ENCODE data around the gene UNKL. TPM values are rescaled to one million over a fixed set of nuclear protein-coding genes. Genes with fewer than 3 reads are reported as not detected.

The UNKL gene
- total and polyA plus RNA-seq, 2 donors (not counting 1 experiment from before 2014, with no cell fraction given), result 53.9 to 178 TPM

- H3K27ac ChIP-seq (ENCODE audit: low read length in 2 of 2), result no peak overlapping the region
- POLR2A ChIA-PET, result interaction anchor here (0.6 kb wide), 1 partner anchor 25 kb away, joined by 3 read pairs; no protein-coding TSS in a partner anchor
- ATAC-seq (ENCODE audit: low read depth), result no peak
- 97% methylated on average over 39 of the region's 39 CpGs for WGBS (ENCODE audit: insufficient coverage)
- CTCF ChIA-PET, result interaction anchor here (0.7 to 1.2 kb wide), 2 partner anchors 20 to 22 kb away, joined by 3 to 4 read pairs; no protein-coding TSS in a partner anchor
- no peaks in the 10 kb centered on the region for H3K27me3 ChIP-seq (replicated peaks in 1 of 4; ENCODE audit: control extremely low read depth in 1 of 4, control insufficient read depth in 3 of 4, insufficient read depth in 4 of 4, low read length in 3 of 4)
- H3K9ac ChIP-seq (ENCODE audit: low read length), result no peak overlapping the region
- H3K4me2 ChIP-seq (replicated peaks; ENCODE audit: low read depth, low read length, poor library complexity, severe bottlenecking), result no peak overlapping the region
- peaks cover 88% of the 10 kb centered on the region for H4K20me1 ChIP-seq (ENCODE audit: control insufficient read depth, insufficient read depth, low read length, poor library complexity, severe bottlenecking)
- intact Hi-C loops (cut with micrococcal nuclease), result no loop called here
- no peak overlapping the region for H2AFZ ChIP-seq (ENCODE audit: insufficient read depth, low read depth, low read length, poor library complexity, severe bottlenecking)
- no peaks in the 10 kb centered on the region for H3K9me3 ChIP-seq (ENCODE audit: control extremely low read depth in 1 of 3, control insufficient read depth in 2 of 3, insufficient read depth in 1 of 3, low read length in 2 of 3)
- TF ChIP-seq EZH2 (IDR thresholded peaks at IDR 0.05; ENCODE audit: borderline replicate concordance, insufficient read depth, low read depth, low read length, poor library complexity, severe bottlenecking), result no peak
- TF ChIP-seq, protein P1, sequence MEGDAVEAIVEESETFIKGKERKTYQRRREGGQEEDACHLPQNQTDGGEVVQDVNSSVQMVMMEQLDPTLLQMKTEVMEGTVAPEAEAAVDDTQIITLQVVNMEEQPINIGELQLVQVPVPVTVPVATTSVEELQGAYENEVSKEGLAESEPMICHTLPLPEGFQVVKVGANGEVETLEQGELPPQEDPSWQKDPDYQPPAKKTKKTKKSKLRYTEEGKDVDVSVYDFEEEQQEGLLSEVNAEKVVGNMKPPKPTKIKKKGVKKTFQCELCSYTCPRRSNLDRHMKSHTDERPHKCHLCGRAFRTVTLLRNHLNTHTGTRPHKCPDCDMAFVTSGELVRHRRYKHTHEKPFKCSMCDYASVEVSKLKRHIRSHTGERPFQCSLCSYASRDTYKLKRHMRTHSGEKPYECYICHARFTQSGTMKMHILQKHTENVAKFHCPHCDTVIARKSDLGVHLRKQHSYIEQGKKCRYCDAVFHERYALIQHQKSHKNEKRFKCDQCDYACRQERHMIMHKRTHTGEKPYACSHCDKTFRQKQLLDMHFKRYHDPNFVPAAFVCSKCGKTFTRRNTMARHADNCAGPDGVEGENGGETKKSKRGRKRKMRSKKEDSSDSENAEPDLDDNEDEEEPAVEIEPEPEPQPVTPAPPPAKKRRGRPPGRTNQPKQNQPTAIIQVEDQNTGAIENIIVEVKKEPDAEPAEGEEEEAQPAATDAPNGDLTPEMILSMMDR (IDR thresholded peaks at IDR 0.05), result no peak
- H3K4me3 Mint-ChIP-seq, result no peak overlapping the region
- no peak overlapping the region for H3K4me3 ChIP-seq (ENCODE audit: control extremely low read depth in 1 of 5, extremely low read depth in 1 of 5, insufficient read depth in 1 of 5, low read depth in 2 of 5, low read length in 4 of 5)
- peaks cover 0 to 54% of the 10 kb centered on the region in 2 experiments for H3K36me3 ChIP-seq (replicated peaks in 1 of 2; ENCODE audit: control extremely low read depth in 1 of 2, control insufficient read depth in 1 of 2, extremely low read depth in 1 of 2, insufficient read depth in 2 of 2, low read length in 1 of 2)
- no peaks in the 10 kb centered on the region for H3K27me3 Mint-ChIP-seq
- no peak for DNase-seq
- H3K4me1 ChIP-seq (ENCODE audit: control insufficient read depth in 2 of 2, insufficient read depth in 2 of 2, low read length in 2 of 2), result peaks cover under 1 to 2% of the 10 kb centered on the region in 2 donors
- no peak overlapping the region for H3K27ac Mint-ChIP-seq
- peaks cover 1% of the 10 kb centered on the region for H3K4me1 Mint-ChIP-seq
- peaks cover 60% of the 10 kb centered on the region for H3K79me2 ChIP-seq (ENCODE audit: control insufficient read depth, insufficient read depth, low read length)
- no peaks in the 10 kb centered on the region for H3K9me3 Mint-ChIP-seq (ENCODE audit: insufficient read depth)
Measured at GRCh38 chr16:1385232-1385631, 29.3 kb downstream of the UNKL start.

- no peak overlapping the region for H3K27ac ChIP-seq (ENCODE audit: low read length in 2 of 2)
- DNase-seq (no peak), ATAC-seq (ENCODE audit: low read depth) (no peak)
- intact Hi-C loops (cut with micrococcal nuclease), result no loop called here
- no peak overlapping the region for H3K4me2 ChIP-seq (replicated peaks; ENCODE audit: low read depth, low read length, poor library complexity, severe bottlenecking)
- H3K4me3 ChIP-seq (ENCODE audit: control extremely low read depth in 1 of 5, extremely low read depth in 1 of 5, insufficient read depth in 1 of 5, low read depth in 2 of 5, low read length in 4 of 5), result no peak overlapping the region
- no peak for TF ChIP-seq EZH2 (IDR thresholded peaks at IDR 0.05; ENCODE audit: borderline replicate concordance, insufficient read depth, low read depth, low read length, poor library complexity, severe bottlenecking)
- TF ChIP-seq, protein P1 (IDR thresholded peaks at IDR 0.05), result no peak
- H3K9ac ChIP-seq (ENCODE audit: low read length), result no peak overlapping the region
- H3K27me3 ChIP-seq (replicated peaks in 1 of 4; ENCODE audit: control extremely low read depth in 1 of 4, control insufficient read depth in 3 of 4, insufficient read depth in 4 of 4, low read length in 3 of 4), result no peaks in the 10 kb centered on the region
- ChIA-PET POLR2A (no interaction called here), CTCF (no interaction called here)
- H3K27ac Mint-ChIP-seq, result no peak overlapping the region
- H3K27me3 Mint-ChIP-seq, result no peaks in the 10 kb centered on the region
- no peaks in the 10 kb centered on the region for H3K9me3 ChIP-seq (ENCODE audit: control extremely low read depth in 1 of 3, control insufficient read depth in 2 of 3, insufficient read depth in 1 of 3, low read length in 2 of 3)
- H3K9me3 Mint-ChIP-seq (ENCODE audit: insufficient read depth), result no peaks in the 10 kb centered on the region
- H3K4me1 ChIP-seq (ENCODE audit: control insufficient read depth in 2 of 2, insufficient read depth in 2 of 2, low read length in 2 of 2), result peaks cover 10 to 14% of the 10 kb centered on the region in 2 donors
- no peak overlapping the region for H2AFZ ChIP-seq (ENCODE audit: insufficient read depth, low read depth, low read length, poor library complexity, severe bottlenecking)
- peaks cover 10% of the 10 kb centered on the region for H3K4me1 Mint-ChIP-seq
- peaks cover 63% of the 10 kb centered on the region for H3K79me2 ChIP-seq (ENCODE audit: control insufficient read depth, insufficient read depth, low read length)
- WGBS (ENCODE audit: insufficient coverage), result 90% methylated on average over 16 of the region's 18 CpGs
- H3K4me3 Mint-ChIP-seq, result no peak overlapping the region
- peaks cover 0 to 41% of the 10 kb centered on the region in 2 experiments for H3K36me3 ChIP-seq (replicated peaks in 1 of 2; ENCODE audit: control extremely low read depth in 1 of 2, control insufficient read depth in 1 of 2, extremely low read depth in 1 of 2, insufficient read depth in 2 of 2, low read length in 1 of 2)
- peaks cover 93% of the 10 kb centered on the region for H4K20me1 ChIP-seq (ENCODE audit: control insufficient read depth, insufficient read depth, low read length, poor library complexity, severe bottlenecking)
Measured at GRCh38 chr16:1383556-1383955, 30.9 kb downstream of the UNKL start.

All from B cell (primary cell).